Body of pancreas (tissue), 4 donors: ENCODE data around the gene PTPRN.
A peak's percentile ranks its signal among the peaks of the same experiment; 100 is the strongest.

Source experiments
- POLR2A ChIP-seq, 3 donors: fragments of 450-650 bp; IDR thresholded peaks; one replicate each; pipeline ENCODE4 v1.6.1; 2016; ENCODE audit warnings: antibody characterized with exemption in 3 of 3, mild to moderate bottlenecking in 2 of 3
- TF ChIP-seq, protein P1 (sequence below), 7 experiments: fragments of 450-650 bp in 4 of 7; fragments of 200-600 bp in 3 of 7; sonication (generic) in 3 of 7; IDR thresholded peaks; one replicate each; pipeline ENCODE4 v1.5.1; 2016 to 2019; ENCODE audit warnings: antibody characterized with exemption in 7 of 7

DNA sequence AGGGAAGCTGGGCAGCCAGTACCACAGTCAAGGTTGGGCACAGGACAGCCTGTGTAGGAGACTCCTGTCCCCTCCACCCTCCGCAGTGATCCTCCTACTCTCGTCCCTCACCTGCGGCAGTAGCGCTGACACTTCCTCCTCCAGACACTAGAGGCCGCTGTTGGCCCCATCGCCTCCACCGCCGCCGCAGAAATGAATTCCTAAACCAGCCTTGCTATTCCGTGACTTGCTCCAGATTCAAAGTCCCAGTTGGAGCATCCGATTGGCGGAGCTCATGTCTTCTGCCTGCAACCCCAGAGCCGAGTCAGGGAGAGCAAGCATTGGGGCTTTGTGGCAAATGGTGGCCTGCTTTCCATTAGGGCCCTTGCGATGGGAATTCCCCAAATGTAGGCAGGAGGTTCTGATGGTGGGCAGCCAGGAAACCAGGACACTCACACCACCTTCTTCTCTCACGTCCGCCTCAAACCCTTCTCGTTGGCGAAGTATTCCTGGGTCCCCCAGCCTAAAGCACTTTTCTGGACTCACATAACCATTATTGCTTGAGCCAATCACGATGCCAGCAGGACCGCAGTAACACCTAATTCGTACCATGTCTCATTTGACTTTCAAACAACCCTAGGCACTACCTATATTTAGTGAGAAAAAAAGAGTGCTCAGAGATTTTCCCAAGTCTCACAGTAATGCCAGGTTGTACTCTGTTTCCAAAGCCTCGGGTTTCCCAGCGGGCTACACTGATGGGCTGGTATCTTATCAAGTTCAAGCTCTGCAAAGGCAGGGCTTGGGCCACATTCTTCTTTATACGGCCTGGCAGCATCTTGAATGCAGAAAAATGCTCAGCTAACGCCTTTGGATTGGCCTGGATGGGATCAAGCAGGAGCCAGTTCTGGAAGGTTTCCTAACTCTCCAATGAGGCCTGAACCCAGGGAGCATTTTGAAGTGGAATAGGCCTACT lies 31.2 kb downstream of the PTPRN start:
- TF ChIP-seq, protein P1, sequence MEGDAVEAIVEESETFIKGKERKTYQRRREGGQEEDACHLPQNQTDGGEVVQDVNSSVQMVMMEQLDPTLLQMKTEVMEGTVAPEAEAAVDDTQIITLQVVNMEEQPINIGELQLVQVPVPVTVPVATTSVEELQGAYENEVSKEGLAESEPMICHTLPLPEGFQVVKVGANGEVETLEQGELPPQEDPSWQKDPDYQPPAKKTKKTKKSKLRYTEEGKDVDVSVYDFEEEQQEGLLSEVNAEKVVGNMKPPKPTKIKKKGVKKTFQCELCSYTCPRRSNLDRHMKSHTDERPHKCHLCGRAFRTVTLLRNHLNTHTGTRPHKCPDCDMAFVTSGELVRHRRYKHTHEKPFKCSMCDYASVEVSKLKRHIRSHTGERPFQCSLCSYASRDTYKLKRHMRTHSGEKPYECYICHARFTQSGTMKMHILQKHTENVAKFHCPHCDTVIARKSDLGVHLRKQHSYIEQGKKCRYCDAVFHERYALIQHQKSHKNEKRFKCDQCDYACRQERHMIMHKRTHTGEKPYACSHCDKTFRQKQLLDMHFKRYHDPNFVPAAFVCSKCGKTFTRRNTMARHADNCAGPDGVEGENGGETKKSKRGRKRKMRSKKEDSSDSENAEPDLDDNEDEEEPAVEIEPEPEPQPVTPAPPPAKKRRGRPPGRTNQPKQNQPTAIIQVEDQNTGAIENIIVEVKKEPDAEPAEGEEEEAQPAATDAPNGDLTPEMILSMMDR (IDR thresholded peaks at IDR 0.05) = peak; percentile 89 to 98 (median 97)
- TF ChIP-seq POLR2A (IDR thresholded peaks at IDR 0.05) = no peak
